Pulmonary artery endothelial cell (primary cell): ENCODE measurements around the gene FAM193A. TPM values are rescaled to one million over a fixed set of nuclear protein-coding genes. Genes with fewer than 3 reads are reported as not detected.
"Not testable (repeated sequence)": the region's sequence is repeated elsewhere in the genome, so short reads cannot be mapped to it uniquely, and the experiment has no call there.

ENCODE experiments used
- DNase-seq: peaks from one replicate; pipeline ENCODE4 v3.0.0-alpha.2; 2011; ENCODE audit warnings: low read depth, low spot score
- total RNA-seq: library from RNA; depleted of rRNA; stranded (reverse); fragments of >200 nt; gene quantifications from 2 replicates; pipeline ENCODE4 v1.2.3, GENCODE V29; 2014

FAM193A gene
- total RNA-seq, 1 donor from 2014 or later = 7.0 TPM

- no peak for DNase-seq
These were observed 185.6 kb downstream of the FAM193A start for GRCh38 chr4:2722033-2722432.

GRCh38 chr4:2723751-2724150 lies 187.3 kb downstream of the FAM193A start:
- DNase-seq = no peak

GRCh38 chr4:2725380-2725779 lies 188.9 kb downstream of the FAM193A start:
- DNase-seq = no peak

- not testable (repeated sequence) for DNase-seq
These were observed 190.4 kb downstream of the FAM193A start for GRCh38 chr4:2726881-2727280.

GRCh38 chr4:2728221-2728620 lies 191.8 kb downstream of the FAM193A start:
- no peak for DNase-seq

- DNase-seq = no peak
These were observed 192.5 kb downstream of the FAM193A start for GRCh38 chr4:2728806-2729532.

- DNase-seq = no peak
These were observed 193.1 kb downstream of the FAM193A start for GRCh38 chr4:2729533-2729875.

GRCh38 chr4:2731907-2732317 lies 195.5 kb downstream of the FAM193A start:
- no peak for DNase-seq

GRCh38 chr4:2732526-2732925 lies 196.1 kb downstream of the FAM193A start:
- no peak for DNase-seq

GRCh38 chr4:2733001-2733843 lies 196.8 kb downstream of the FAM193A start:
- no peak for DNase-seq

- DNase-seq = no peak
These were observed 197.6 kb downstream of the FAM193A start for GRCh38 chr4:2733844-2734574.

- DNase-seq = no peak
These were observed 198.2 kb downstream of the FAM193A start for GRCh38 chr4:2734612-2735011.

- no peak for DNase-seq
These were observed 199.4 kb downstream of the FAM193A start for GRCh38 chr4:2735869-2736268.

GRCh38 chr4:2738296-2738695 lies 201.8 kb downstream of the FAM193A start:
- DNase-seq = not testable (repeated sequence)

- no peak for DNase-seq
These were observed 205.2 kb downstream of the FAM193A start for GRCh38 chr4:2741626-2742025.

- no peak for DNase-seq
These were observed 205.8 kb downstream of the FAM193A start for GRCh38 chr4:2742081-2742822.

GRCh38 chr4:2742823-2743517 lies 206.5 kb downstream of the FAM193A start:
- DNase-seq = no peak

- DNase-seq = no peak
These were observed 207.3 kb downstream of the FAM193A start for GRCh38 chr4:2743518-2744445.

GRCh38 chr4:2744576-2745270 lies 208.3 kb downstream of the FAM193A start:
- DNase-seq = no peak
